NCI-H446 (cell line): ENCODE data around the gene ZNF664.

Experiments
- DNase-seq, 2 experiments: peaks; one replicate each; lab custom pipeline; 2025; lab: John Stamatoyannopoulos, UW

Gene ZNF664

DNA sequence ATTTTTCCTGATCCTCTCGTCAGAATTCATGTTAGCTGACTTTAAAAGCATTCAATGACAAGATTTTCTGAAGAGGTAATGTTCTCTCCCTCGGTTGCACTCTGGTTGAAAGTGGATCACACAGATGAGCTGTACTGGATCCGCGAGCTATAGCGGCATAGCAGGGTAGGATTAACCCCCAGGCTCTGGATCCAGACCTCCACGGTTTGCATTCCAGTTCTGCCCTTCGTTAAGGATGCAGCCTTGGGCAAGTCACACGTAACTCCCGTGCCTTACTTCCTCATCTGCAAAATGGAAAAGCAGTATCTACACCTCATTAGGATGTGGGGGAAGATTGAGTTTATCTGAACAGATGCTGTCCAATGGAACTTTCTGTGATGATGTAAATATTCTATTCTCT, 14.1 kb upstream of the ZNF664 start:
- DNase-seq: no peak

DNA sequence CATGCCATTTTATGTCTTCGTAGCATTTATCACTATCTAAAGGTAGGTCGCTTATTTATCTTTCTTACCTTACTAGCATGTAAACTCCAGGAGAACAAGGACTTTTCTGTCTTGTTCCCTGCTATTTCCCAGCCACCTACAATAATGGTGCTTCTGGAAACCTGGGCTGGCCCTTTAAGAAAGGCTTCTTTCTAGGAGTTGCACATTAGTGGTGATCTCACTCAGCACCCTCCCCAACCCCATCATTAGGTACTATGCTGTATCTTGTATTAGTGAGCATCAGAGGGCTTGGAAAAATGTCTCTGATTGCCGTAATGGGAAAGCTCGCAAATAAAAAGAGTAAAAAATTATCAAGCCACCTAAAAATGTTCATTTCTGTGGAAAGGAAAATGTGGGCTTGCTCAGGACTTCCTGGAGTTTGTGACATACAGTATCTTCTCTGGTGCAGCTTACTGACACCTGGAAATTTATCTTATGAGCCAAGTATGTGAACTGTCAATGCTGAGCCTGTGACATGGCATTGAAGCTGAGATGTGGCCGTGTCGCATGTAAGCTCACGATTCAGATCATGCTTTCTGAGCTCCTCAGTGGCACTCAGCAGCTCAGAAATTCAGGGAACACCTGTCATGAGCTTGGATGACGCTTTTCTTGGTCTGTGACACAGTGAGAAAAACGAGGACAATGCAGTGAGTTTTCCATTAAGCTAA, 12.8 kb upstream of the ZNF664 start:
- no peak for DNase-seq

GRCh38 chr12:123960856-123961255, 12.2 kb upstream of the ZNF664 start:
- DNase-seq: no peak

DNA sequence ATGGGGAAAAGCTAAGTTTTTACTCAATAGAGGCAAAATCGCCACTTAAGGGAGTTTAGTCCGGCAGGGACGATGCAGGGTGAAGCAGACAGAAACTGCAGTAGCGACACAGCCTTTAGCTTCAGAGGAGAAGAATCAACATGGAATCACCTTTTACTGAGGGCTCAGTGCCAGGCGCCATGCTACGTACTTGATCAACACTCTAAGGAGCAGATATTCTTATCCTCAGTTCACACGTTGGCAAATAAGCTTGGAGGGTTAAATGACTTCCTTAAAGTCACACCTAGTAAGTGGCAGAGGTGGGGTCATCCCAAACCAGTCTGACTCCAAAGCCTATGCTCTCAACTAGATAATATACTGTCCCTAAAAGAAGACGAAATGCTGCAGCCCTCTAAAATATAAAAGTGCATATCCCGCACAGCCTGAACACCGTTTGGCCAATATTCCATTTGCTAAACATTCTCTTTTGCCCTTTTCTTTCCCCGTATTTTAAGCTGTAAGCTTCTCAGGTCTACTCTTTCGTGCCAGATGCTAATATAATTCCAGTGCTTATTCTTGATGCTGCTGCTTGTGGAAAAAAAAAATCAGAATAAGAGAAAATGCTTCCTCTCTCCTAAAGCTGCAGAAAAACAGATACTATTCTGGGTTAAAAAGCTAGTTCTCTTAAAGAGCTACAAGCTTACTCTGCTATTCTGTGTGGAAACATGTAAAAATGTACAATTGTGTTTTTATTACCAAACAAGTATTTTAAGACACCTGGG, 11.2 kb upstream of the ZNF664 start:
- DNase-seq: no peak

- DNase-seq: no peak
Observed at GRCh38 chr12:123962513-123962912, 10.5 kb upstream of the ZNF664 start.

GRCh38 chr12:123963821-123964220, 9.2 kb upstream of the ZNF664 start:
- DNase-seq: no peak

DNA sequence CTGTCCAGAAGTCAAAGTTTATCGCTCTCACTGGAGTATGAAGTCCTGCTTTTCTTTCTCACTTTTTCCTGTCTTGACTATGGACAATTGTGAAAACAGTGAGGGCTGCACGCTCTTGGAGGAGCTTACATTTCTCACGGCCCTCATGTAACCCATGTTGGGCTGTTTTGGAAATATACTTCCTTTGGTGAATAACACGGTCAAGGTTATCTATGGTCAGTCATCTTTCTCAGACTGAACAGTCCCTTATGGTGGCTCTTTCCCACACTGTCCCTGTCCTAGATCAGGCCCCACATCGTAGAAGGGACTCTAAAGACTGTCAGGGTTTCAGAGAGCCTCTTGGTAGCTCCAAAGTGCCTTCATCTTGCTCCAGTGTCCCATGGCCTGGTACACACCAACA, 7.6 kb upstream of the ZNF664 start:
- no peak for DNase-seq

DNA sequence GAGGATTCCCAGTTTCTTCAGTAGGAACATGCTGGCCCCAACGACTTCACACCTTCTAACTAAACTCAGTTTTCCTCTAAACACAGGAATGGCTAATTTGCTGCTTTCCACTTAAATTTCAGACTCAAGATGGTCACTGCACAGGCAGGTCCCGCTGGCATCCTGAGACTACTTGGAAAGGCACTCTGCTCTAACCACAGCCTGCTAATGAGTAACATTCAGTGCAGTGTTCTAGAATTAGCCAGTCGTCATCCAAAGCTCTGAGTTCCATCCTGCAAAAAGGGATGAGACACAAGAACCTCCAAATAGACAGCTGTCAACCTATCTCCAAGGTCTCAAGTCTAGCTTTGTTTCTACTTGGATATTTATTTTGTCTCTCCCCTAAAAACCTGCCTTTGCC, 6.4 kb upstream of the ZNF664 start:
- DNase-seq: no peak

DNA sequence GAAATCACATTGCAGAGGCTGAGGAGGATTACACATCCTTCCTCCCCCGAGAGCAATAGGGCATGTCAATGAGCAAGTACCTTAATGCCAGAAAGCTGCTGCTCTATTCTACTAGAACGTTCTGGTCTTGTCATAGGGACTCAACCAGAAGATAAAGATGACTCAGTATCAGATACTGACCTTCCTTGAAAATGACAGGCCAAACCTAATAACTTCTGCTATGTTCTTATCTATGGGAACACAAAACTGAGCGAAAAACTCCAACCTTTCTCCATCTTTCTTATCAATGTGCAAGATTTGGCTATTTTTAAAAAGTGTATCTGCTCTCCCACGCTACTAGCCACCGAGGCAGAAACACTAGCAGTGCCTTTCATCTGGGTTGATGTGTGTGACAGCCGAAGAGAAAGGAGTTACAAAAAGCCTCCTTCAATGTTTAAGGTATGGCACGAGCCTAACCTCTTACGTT, 5.9 kb upstream of the ZNF664 start:
- no peak for DNase-seq

DNA sequence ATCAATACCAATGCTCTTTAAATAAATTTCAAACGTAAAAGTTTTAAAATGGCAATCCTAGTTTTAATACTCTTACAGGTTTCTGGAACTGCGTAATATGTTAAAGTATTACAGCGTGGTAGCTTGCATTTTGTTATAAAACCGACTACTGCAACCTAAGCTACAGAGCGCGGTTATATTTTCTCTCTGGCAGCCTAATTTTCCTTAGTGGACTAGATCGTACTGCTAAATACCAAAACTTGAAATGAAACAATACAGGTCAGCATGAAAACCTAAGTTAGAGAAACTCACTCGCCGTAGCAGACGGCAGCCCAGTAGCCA, 1.6 kb upstream of the ZNF664 start:
- no peak for DNase-seq

GRCh38 chr12:123971770-123972456, 1.1 kb upstream of the ZNF664 start:
- DNase-seq: peak in 1 of 2 experiments; percentile 33

- peak in 1 of 2 experiments; percentile 16 for DNase-seq
Observed at GRCh38 chr12:123973552-123974341, 732 bp downstream of the ZNF664 start.

GRCh38 chr12:123976227-123976826, 3.3 kb downstream of the ZNF664 start:
- no peak for DNase-seq

DNA sequence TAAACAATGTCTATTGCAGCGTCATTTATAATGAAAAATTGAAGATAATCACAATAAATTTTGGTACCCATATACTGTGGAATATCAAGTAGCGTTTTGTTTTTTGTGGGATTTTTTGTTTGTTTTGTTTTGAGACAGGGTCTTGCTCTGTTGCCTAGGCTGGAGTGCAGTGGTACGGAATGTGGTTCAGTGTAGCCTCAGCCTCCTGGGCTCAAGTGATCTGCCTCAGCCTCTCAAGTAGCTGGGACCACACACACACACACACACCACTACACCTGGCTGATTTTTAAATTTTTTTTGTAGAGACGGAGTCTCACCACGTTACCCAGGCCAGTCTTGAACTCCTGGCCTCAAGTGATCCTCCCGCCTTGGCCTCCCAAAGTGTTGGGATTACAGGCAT, 6.6 kb downstream of the ZNF664 start:
- DNase-seq: no peak

GRCh38 chr12:123982269-123982668, 9.3 kb downstream of the ZNF664 start:
- DNase-seq: no peak

- peak; percentile 37 to 57 for DNase-seq
Observed at GRCh38 chr12:123983822-123984485, 10.9 kb downstream of the ZNF664 start.

DNA sequence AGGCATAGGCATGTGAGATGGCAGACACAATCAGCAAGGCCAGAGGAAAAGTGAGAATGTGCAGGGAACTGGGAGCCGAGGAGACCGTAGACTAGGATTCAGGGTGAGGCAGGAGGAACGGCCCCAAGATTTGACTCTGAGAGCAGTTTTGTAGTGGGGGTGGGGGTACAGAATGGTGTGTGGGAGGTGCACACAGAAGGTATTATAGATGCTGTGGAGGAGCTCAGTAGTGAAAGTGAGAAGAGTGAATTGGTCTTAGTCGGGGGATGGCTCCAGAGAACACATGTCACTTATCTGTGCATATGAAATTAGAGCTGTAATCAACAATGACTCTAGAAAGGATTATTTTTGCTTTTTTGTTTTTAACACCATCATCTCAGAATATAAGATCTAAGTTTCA, 11.9 kb downstream of the ZNF664 start:
- DNase-seq: no peak

DNA sequence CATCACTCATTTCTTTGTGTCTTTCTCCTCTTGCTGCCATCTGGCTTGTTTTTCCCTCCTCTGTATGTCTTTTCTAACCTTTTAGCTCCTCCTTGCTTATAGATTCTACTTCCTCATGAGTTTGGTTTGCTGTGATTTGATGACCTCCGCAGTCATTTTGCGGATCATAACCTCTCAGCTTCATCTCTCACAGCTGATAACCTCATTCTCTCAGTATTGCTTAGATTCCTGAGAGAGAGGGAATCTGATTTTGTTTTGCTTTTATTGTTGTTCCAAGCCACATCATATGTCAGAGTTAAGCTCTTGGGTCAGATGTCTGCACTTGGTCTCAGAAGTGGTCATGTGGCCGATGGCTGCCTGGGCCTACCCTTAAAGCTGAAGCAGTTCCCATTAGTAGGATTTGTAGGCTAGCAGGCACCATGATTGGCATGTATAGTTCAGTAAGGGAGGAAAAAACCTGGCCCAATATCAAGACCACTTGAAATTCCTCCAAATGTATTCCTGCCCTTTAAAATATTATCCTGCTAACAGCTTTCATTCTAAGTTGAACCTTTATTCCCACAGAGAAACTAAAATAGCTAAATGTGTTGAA, 13.5 kb downstream of the ZNF664 start:
- DNase-seq: no peak

DNA sequence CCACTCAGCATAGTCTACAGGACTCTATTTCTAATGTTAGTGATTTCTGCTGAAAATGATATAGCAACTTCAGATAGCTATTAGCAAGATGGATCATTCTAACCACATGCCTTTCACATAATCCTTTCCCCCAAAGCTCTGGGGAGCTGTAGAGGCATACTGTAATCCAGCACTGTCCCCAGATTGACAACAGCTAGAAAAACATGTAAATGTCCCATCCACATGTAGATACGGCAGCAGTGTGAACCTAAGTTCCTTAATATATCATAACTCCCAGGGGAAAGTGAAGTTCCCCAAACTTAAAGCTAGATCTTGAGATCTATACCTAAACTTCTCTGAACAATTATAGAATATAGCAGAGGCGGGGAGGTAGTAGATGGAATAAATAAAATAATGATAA, 14.0 kb downstream of the ZNF664 start:
- DNase-seq: no peak

DNA sequence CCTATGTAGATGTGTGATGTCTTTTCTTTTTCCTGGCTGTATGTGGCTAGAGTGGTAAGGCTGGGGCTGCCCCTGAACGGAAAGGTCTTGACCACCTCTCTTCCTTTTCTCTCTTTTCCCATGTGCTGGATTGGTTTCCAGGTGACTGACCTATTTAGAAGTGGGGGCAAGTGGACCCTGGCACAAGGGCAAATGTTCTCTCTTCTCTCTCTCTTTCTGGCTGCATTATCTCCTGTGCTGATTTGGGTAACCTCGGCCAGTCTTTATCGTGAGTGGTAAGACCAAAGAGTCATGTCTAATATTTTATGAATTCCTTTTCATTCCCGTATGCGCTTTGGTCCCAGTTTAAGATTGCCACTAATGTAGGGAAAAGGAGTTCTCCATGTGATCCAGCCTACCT, 16.2 kb downstream of the ZNF664 start:
- no peak for DNase-seq

DNA sequence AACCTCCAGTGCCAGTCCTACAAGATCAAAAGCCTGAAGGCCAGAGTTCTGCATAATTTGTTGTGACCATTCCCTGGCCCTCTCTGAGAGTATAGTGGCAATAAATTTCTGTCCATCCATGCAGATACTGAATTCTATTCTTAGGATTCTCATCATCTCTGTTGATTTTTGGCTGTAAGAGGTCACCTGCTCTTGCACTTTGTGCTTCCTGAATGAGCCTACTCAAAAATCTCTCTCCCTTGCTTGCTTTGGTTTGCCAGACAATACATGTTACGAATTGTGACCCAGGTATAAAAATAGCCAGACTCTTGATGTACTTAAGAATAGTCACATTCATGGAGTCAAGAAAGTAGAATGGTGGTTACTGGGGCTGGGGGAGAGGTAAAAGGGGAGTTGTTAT, 16.7 kb downstream of the ZNF664 start:
- no peak for DNase-seq
